ENCODE data around the gene MAGI3. TPM values are rescaled to one million over a fixed set of nuclear protein-coding genes. Genes with fewer than 3 reads are reported as not detected.

MAGI3 gene
- total RNA-seq, 1 experiment from 2014 or later, result 1.4 TPM

DNA sequence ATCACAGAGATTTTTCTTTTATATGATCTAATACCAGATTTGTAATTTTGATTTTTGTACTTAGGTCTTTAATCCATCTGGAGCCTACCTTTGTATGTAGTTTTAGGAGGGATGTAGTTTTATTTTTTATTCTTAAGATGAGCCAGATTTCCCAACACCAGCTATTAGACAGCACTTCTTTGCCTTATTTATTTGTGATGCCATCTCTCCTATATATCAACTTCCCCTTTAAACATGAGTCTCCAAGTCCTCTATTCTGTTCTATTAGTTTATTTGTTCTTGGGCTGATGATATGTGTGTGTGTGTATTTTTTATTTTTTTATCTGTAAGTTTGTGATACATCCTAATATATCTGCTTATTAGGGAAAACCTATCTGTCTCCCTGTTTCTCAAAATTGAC, 274.8 kb downstream of the MAGI3 start:
- in situ Hi-C loops (cut with HindIII; ENCODE audit: low sequenced_read_pairs), result no loop called here

DNA sequence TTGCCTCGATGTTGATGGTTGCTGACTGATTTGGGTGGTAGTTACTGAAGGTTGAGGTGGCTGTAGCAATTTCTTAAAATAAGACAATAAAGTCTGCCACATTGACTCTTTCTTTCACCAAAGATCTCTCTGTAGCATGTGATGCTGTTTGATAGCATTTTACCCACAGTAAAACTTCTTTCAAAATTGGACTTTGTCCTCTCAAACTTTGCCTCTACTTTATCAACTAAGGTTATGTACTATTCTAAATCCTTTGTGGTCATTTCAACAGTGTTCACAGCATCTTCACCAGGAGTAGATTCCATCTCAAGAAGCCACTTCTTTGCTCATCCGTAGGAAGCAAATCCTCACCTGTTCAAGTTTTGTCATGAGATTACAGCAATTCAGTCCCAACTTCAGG, 275.8 kb downstream of the MAGI3 start:
- in situ Hi-C loops (cut with HindIII; ENCODE audit: low sequenced_read_pairs), result no loop called here
- DNase-seq (ENCODE audit: low spot score), result no peak

More for the DNA sequence above, 274.8 kb downstream of the MAGI3 start:
- DNase-seq (ENCODE audit: low spot score), result no peak

DNA sequence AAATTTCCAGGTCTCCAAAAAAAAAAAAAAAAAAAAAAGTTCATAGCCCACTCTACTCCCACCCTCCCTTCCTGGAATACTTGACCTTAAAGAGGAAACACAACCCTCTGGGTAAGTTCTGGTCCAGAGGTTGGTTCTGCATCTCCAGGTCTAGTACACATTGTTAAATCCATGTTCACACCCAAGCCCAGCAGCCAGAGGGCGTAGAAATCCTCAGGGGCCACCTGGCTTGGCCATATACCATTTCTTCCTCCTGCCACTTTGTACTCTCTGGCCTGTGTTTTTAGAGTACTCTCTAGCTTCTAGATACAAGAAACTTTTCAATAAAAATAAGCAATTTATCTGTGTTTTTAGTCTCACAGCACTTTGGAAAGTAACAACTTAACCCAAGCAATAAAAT, 279.7 kb downstream of the MAGI3 start:
- no peak for DNase-seq (ENCODE audit: low spot score)
- in situ Hi-C loops (cut with HindIII; ENCODE audit: low sequenced_read_pairs), result no loop called here

DNA sequence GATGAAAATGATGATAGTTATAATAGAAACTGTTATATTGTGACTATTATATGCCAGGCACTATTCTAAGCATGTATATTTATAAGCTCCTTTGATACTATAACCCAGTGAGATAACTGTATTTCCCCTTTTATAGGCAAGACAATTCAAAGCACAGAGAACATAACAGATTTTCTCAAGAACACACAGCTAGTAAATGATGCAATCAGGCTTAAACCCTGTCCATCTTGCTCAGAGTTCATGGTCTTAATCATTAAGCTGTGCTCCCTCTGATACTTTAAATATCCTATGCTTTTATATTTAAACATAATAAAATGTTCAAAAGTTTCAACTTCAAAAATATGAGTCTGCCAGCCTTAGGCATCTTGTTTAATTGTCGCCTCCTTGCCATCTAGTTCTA, 280.3 kb downstream of the MAGI3 start:
- DNase-seq (ENCODE audit: low spot score), result no peak
- in situ Hi-C loops (cut with HindIII; ENCODE audit: low sequenced_read_pairs), result no loop called here

DNA sequence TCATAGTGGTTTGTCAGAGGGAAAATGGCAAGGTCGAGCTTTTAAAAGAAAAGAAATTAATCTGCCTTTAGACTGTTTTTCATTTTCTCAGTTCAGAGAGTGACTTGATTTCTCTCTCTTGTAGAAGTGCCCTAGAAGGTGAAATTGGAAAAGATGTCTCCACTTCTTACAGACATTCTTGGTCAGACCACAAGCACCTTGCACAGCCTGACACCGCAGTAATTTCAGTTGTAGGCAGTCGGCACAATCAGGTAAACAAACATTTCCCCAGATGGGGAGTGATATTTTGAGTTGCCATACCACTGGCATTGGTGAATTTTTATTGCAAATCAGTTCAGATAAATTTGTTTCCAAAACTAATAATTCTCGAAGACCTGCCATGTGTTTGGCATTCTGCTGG, 282.2 kb downstream of the MAGI3 start:
- in situ Hi-C loops (cut with HindIII; ENCODE audit: low sequenced_read_pairs), result no loop called here

DNA sequence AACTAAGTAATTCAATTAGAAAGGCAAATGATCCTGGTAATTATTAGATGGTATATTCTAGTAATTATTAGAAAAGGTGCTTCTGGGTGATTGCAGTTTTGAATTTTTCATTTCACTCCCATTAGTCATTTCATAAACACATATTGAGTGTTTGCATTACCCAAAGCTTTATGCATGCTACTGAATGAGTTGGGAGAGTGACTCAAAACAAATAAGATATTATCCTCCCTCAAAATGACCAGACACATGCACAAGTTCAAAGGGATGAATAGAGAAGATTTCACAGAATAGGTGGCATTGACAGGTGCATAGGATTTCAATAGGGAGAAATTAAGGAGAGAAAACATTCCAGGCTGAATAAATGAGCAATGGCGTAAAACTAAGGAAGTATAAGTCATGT, 284.3 kb downstream of the MAGI3 start:
- in situ Hi-C loops (cut with HindIII; ENCODE audit: low sequenced_read_pairs), result no loop called here
- no peak for DNase-seq (ENCODE audit: low spot score)

More for the DNA sequence above, 282.2 kb downstream of the MAGI3 start:
- DNase-seq (ENCODE audit: low spot score), result no peak

DNA sequence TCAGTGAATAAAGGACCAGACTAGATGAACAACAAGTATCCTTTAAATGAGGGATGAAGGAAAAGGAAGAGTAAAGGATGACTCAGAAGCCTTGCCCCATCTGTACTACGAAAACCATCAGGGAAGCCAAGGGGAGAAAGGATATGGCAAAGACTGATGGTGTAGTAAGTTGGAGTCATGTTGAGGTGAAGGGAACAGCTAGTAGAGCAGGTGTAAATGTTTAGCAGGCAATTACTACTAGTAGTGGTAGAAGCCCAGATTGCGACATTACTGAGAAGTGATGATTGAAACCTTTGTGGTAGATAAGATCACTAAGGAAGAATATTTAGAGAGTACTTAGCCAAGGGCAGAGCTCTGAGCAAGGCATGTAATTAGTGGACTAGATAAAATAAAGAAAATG, 285.0 kb downstream of the MAGI3 start:
- in situ Hi-C loops (cut with HindIII; ENCODE audit: low sequenced_read_pairs), result no loop called here
- DNase-seq (ENCODE audit: low spot score), result no peak

DNA sequence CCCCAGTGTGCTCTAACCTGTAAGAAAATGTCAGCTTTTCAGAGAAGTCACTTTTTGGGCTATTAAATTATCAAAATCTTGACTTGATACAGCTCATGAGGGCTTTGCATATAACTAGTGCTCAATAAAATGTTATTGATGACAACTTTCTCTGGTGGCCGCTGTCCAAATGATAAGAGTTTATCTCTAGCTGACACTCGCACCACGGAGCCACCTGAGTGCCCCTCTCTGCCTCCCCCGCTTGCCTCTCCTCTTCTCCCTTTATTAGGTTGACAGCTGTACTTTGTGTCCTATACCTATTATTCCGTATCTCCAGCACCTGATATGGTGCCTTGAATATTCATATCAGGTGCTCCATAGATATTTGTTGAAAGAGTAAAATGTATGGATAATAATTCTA, 286.2 kb downstream of the MAGI3 start:
- in situ Hi-C loops (cut with HindIII; ENCODE audit: low sequenced_read_pairs), result no loop called here
- DNase-seq (ENCODE audit: low spot score), result no peak

DNA sequence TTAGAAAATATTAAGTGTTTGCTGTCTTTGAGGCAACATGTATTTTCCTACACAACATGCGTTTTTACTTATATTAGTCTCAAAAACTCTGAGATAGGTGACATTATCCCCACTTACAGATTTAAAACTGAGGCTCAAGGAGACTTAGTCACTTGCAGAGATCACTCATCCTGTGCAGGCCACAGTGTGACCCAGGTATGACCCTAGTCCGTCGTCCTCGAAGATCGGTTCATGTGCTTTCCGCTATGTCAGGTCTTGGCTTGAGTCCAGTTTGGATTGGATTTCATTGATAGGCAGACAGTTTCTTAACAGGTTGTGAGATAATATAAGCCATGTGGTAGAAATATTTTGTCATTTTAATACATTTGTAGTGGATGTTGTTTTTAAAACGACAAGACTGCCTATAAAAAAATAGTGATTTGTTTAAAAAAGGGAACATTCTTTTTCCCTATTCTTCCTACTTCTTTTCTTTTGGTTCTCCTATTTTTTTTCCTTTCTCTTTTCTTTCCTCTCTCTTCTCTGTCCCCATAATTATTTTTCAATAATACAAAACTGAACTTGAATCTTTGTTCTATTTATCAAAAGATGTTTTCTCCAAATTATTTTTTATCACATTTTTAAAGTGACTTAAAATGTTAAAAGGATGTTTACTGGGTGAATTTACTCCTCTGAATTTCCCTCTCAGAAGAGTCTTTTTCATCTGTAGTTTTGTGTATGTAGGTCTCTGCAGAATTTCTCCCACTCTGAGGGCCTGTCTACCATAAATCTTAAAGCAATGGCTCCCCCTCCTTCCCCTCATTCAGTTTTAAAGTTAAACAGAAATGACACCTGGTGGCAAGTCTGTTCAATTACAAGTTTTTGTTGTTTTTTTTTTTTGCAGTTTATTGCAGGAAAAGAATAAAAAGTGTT, 287.2 kb downstream of the MAGI3 start:
- peak; percentile 70 for DNase-seq (ENCODE audit: low spot score)
- in situ Hi-C loops (cut with HindIII; ENCODE audit: low sequenced_read_pairs), result no loop called here

DNA sequence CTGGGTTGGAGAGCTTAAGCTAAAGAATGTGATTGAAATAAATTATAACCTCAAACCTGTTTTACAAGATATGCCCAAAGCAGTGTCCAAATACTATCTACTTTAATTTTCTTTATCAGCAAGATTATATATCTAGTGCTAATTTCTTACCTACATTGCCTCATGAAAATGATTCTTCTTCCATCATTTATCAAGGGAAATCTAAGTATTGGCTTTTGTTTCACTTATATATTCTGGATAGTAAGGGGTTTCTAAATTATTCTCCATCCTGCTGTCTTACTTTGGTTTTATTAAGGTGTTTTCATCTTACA, 287.8 kb downstream of the MAGI3 start:
- in situ Hi-C loops (cut with HindIII; ENCODE audit: low sequenced_read_pairs), result no loop called here
- DNase-seq (ENCODE audit: low spot score), result no peak

DNA sequence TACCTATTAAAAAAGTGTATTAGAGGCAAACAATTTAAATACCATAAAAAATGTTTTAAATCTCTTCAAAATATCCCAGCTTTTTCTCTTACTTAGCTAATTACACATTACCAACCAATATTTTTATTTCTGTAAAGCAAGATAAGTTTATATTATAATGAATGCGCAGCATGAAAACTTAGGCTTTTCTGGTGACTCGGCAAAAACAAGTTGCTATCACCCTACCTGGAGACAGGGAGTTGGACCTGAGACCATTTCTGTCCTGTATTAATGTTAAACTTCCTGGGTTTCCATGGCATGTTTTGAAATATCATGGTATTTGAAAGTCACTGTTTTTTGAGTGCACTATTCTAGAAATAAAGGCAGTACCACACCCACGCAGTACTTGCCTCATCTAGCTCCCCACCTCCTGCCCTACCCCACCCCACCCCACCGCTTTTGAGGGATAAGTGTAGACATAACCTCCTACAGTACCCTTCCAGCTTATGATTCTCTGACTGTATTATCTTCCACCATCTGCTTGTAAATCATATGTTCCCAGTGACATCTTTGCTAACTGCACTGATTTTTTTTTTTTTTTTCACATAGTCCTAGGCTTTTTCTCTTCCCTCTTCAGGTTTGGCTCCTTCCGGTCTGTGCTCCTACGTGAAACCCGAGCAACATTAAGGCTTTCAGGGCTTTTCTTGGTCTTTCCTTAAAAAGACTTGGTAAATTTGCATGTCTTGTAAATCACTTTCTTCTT, 291.5 kb downstream of the MAGI3 start:
- in situ Hi-C loops (cut with HindIII; ENCODE audit: low sequenced_read_pairs), result no loop called here

DNA sequence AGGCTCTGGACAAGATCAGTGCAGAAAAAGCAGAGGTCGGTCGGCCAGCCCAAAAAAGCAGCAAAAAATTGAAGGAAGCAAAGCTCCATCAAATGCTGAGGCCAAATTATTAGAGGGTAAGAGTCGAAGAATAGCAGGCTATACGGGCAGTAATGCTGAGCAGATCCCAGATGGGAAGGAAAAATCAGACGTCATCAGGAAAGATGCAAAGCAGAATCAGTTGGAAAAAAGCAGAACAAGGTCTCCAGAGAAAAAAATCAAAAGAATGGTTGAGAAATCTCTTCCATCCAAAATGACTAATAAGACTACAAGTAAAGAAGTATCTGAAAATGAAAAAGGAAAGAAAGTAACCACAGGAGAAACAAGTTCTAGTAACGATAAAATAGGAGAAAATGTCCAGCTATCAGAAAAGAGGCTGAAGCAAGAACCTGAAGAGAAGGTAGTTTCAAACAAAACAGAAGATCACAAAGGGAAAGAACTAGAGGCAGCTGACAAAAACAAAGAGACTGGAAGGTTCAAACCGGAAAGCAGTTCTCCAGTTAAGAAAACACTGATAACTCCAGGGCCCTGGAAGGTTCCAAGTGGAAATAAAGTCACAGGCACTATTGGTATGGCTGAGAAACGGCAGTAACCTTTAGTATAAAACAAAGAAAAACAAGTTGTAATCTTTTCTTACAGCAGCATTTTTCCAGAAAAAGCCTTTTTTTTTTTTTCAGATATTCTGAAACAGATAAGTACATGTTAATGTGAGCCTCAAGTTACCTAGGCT, 293.3 kb downstream of the MAGI3 start:
- DNase-seq (ENCODE audit: low spot score), result no peak
- in situ Hi-C loops (cut with HindIII; ENCODE audit: low sequenced_read_pairs), result no loop called here

More for the DNA sequence above, 291.5 kb downstream of the MAGI3 start:
- DNase-seq (ENCODE audit: low spot score), result no peak

DNA sequence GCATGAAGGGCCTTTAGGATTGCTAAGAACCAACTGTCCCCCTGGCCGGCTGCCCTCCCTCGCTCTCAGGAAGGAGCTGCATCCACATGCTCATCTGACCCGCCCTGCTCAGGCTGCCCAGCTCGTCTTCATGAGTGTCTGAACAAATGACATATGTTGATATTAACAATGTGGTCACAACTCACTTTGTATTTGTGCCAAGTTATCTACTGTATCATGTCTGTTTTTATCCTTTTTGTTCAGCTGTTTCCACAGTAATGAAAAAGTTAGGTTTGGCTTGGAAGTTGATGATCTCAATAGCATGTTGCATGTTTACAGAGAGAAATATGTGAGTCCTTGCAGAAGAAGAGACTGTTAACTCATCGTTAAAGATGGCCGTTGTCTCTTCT, 293.8 kb downstream of the MAGI3 start:
- DNase-seq (ENCODE audit: low spot score), result peak; percentile 93
- in situ Hi-C loops (cut with HindIII; ENCODE audit: low sequenced_read_pairs), result no loop called here

DNA sequence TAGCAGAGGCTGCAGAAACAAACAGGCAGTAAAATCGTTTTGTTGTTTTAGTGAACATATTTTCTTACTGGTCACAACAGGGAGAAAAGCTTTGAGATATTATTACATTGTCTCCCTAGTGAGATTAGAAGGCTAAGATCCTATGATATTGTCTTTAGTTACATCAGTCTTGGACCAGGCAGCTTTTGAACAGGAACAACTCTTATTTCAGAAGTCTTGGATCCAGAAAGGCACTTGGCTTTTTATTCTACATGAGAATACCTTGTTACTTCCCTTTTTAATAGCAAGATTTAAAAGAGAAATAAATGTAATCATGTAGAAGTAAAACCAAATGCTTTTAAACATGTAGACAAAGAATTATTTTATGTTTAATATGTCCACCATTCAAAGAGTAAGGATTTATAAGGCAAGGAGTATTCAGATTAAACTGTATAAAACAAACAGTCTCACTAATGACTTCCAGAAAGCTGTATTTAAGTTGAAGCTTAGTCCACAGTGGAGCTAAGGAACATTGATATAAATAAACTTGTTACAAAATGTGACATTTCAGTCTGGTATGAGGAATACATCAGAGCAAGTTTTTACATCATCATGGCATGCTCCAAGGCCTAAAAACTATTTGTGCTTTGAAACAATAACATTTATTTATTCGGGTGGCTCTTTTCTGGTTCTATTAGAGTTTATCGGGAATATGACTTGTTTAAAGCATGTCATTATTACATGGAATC, 296.7 kb downstream of the MAGI3 start:
- DNase-seq (ENCODE audit: low spot score), result no peak
- in situ Hi-C loops (cut with HindIII; ENCODE audit: low sequenced_read_pairs), result no loop called here

DNA sequence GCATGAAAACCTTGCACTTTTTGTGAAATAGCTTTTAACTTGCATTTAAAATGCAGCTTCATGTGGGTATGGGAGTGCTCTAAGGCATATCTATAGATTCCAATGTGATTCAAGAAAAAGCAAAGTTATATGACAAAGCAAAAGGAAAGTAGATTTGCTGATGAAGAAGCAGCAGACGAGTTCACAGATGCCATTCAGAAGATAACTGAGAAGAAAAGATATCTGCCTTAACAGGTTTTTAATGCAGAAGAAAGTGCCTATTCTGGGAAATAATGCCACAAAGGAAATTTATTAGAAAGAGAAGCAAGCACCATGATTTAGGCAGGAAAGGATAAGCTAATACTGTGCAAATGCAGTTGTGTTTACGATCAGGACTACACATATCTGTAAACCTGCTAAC, 300.9 kb downstream of the MAGI3 start:
- in situ Hi-C loops (cut with HindIII; ENCODE audit: low sequenced_read_pairs), result no loop called here
- no peak for DNase-seq (ENCODE audit: low spot score)

DNA sequence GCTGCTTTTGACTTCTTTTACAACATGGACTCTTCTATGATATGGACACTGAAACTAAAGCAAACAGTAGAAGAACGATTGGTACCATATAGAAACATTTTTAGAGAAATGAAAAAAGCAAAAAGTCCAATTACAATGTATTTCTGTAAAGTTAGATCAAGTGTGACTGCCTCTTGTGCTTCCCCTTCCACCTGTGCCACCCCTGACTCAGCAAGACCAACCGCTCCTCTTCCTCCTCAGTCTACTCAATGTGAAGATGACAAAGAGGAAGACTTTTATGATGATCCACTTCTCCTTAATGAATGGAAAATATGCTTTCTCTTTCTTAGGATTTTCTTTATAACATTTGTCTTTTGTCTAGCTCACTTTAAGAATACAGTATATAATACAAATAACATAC, 302.0 kb downstream of the MAGI3 start:
- in situ Hi-C loops (cut with HindIII; ENCODE audit: low sequenced_read_pairs), result no loop called here
- no peak for DNase-seq (ENCODE audit: low spot score)

DNA sequence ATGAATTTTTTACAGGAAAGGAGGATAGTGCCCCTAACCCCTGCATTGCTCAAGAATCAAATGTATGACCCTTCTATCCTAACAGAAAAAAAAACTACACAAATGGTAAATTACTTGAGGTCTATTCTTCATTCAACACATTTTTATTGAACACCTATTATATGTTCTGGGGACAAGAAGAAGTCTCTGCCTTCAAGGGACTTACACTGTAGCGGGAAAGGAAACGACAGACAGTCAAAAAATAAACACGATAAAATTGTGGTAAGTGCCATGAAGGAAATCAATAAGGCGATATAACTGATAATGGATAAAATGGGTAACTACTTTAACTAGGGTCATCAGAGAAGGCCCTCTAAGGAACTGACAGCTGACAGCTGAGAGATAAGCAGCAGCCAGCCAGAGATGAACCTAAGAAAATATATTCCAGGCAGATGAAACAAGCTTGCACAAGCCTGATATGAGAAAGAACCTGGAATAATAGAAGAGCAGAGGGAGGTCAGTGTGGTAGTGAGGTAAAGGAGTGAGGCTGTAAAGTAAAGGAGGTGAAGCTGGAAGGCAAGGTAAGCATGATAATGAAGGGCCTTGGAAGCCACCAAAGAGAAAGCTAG, 302.6 kb downstream of the MAGI3 start:
- in situ Hi-C loops (cut with HindIII; ENCODE audit: low sequenced_read_pairs), result no loop called here
- no peak for DNase-seq (ENCODE audit: low spot score)

DNA sequence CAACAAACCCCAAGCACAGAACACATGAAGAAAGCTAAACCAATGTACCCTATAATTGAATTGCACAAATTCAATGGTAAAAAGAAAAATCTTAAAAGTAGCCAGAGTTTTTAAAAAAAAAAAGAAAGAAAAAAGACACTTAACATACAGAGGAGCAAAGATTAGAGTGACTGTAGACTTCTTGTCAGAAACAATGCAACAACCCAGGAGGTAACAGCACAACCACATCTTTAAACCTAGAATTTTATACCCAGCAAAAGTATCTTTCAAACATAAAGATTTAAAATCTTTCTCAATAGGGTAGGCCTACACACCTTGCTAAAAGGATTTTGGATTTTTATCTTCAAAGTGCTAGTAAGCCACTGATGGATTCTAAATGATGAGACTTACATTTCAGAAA, 304.6 kb downstream of the MAGI3 start:
- in situ Hi-C loops (cut with HindIII; ENCODE audit: low sequenced_read_pairs), result no loop called here
- DNase-seq (ENCODE audit: low spot score), result no peak

DNA sequence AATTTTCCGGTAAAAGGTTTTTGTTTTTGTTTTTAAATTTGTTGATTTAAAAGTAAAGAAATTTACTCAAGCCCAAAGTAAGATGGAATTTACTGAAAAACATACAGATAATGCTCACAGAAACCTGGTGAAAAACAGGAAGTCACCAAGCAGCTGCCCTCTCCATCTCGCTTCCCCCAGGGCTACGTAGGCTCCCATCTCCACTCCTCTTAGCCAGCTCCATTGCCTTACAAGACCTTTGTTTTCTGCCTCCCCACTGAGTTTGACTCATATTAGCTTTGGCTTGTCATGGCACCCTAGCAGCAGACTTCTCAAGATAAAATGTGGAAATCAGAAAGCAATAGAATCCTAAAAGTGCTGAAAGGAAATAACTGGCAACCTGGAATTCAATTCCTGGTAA, 311.1 kb downstream of the MAGI3 start:
- DNase-seq (ENCODE audit: low spot score), result no peak
- in situ Hi-C loops (cut with HindIII; ENCODE audit: low sequenced_read_pairs), result no loop called here

Data from G401 (cell line).